Fibroblast of pulmonary artery (primary cell): Measurements from ENCODE around the gene MDH1B.

Experiments
- DNase-seq: peaks from one replicate; pipeline ENCODE4 v3.0.0-alpha.2; 2010; ENCODE audit warnings: low read depth
- H3K4me3 ChIP-seq: replicated peaks from 2 replicates; pipeline ENCODE4 v1.5.1; 2011; ENCODE audit warnings: low read depth, mild to moderate bottlenecking, control low read depth, low read length, moderate library complexity
- TF ChIP-seq, protein P1 (sequence below): IDR thresholded peaks from 2 replicates; pipeline ENCODE4 v1.5.1; 2011; ENCODE audit warnings: mild to moderate bottlenecking, control low read depth, low read length, inconsistent platforms; ENCODE audit errors: missing control alignments

MDH1B gene

GRCh38 chr2:206766057-206766930, 1.2 kb upstream of the MDH1B start:
- no peak for DNase-seq
- TF ChIP-seq, protein P1, sequence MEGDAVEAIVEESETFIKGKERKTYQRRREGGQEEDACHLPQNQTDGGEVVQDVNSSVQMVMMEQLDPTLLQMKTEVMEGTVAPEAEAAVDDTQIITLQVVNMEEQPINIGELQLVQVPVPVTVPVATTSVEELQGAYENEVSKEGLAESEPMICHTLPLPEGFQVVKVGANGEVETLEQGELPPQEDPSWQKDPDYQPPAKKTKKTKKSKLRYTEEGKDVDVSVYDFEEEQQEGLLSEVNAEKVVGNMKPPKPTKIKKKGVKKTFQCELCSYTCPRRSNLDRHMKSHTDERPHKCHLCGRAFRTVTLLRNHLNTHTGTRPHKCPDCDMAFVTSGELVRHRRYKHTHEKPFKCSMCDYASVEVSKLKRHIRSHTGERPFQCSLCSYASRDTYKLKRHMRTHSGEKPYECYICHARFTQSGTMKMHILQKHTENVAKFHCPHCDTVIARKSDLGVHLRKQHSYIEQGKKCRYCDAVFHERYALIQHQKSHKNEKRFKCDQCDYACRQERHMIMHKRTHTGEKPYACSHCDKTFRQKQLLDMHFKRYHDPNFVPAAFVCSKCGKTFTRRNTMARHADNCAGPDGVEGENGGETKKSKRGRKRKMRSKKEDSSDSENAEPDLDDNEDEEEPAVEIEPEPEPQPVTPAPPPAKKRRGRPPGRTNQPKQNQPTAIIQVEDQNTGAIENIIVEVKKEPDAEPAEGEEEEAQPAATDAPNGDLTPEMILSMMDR, result no peak
- peak overlapping the region; percentile 81 for H3K4me3 ChIP-seq

- no peak for DNase-seq
- TF ChIP-seq, protein P1, result no peak
- peak overlapping the region; percentile 81 for H3K4me3 ChIP-seq
Measured at GRCh38 chr2:206764673-206765241, 371 bp downstream of the MDH1B start.

DNA sequence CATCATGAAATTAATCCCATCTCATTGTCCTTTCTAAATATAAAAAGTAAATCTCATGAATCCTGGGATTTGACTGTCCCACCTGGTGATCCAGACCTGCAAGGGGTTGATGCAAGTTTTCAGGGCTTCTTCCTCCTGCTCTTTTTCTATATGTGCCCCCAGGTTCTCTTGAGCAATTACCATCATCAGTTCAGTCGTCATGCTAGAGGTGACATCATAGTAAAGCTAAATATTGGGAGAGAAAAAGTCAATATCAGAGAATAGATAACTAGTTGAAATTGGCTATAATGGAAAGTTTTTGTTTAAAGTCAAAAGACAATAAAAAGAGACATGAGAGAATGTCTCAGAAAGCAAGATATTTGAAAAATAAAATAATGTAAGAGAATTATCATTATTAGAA, 8.3 kb downstream of the MDH1B start:
- no peak overlapping the region for H3K4me3 ChIP-seq
- DNase-seq, result no peak
- TF ChIP-seq, protein P1, result no peak

- DNase-seq, result no peak
- no peak overlapping the region for H3K4me3 ChIP-seq
- TF ChIP-seq, protein P1, result no peak
Measured at GRCh38 chr2:206740800-206741199, 24.3 kb downstream of the MDH1B start.

GRCh38 chr2:206739271-206739670, 25.9 kb downstream of the MDH1B start:
- TF ChIP-seq, protein P1, result no peak
- DNase-seq, result no peak
- H3K4me3 ChIP-seq, result no peak overlapping the region

DNA sequence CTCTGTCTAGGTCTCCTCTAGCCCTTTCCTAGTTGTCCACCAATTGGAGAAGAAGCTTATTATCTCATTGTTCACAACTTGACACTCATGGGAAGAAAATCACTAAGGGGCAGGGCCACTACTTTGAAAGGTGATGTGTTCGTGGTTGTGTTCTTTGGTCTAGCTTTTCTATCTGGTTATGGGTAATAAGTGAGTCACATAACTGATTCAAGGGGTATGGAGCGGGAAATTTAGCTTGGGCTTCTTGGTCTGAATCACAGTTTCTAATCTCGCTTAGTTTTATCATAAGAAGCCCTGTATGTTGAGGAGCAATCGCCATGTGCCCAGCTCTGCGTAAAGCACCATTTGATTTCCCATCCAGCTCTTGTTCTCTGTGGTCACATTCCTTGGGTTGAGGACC, 28.2 kb downstream of the MDH1B start:
- TF ChIP-seq, protein P1, result no peak
- no peak for DNase-seq
- no peak overlapping the region for H3K4me3 ChIP-seq
